DND-41 (cell line): ENCODE results near the gene CCDC116.
A peak's percentile ranks its signal among the peaks of the same experiment; 100 is the strongest.

ENCODE experiments used
- ATAC-seq: fragments of 200-7000 bp; cut with Tn5 transposase; 3 replicates; pipeline ENCODE4 v1.9.1; 2021; ENCODE audit warnings: low read depth; ENCODE audit not compliant: insufficient read depth
- DNase-seq: peaks from one replicate; pipeline ENCODE4 v3.0.0-alpha.2; 2020
- H2AFZ ChIP-seq: 2 replicates; pipeline ENCODE4 v1.6.0; 2012; ENCODE audit warnings: low read depth, low read length
- H3K27ac ChIP-seq: 2 replicates; pipeline ENCODE4 v1.5.1; 2012; ENCODE audit warnings: low read length, inconsistent platforms
- H3K27me3 ChIP-seq: fragments of 200-600 bp; sonication (generic); 2 replicates; pipeline ENCODE4 v1.6.0; 2012; ENCODE audit warnings: low read length, mild to moderate bottlenecking, inconsistent platforms; ENCODE audit not compliant: insufficient read depth, poor library complexity
- H3K36me3 ChIP-seq: 2 replicates; pipeline ENCODE4 v1.5.1; 2012; ENCODE audit warnings: low read length, inconsistent platforms; ENCODE audit not compliant: insufficient read depth
- H3K4me1 ChIP-seq: 2 replicates; pipeline ENCODE4 v1.5.1; 2012; ENCODE audit warnings: mild to moderate bottlenecking, low read length; ENCODE audit not compliant: insufficient read depth
- H3K4me2 ChIP-seq: 2 replicates; pipeline ENCODE4 v1.6.0; 2012; ENCODE audit warnings: mild to moderate bottlenecking, moderate library complexity, low read length, inconsistent platforms; ENCODE audit not compliant: insufficient read depth
- H3K4me3 ChIP-seq, 2 experiments: fragments of 200-600 bp in 1 of 2; shearing (Covaris generic) in 1 of 2; 2 replicates each; pipeline ENCODE4 v1.5.1; 2012 to 2016; ENCODE audit warnings: inconsistent platforms in 2 of 2, low read length in 2 of 2, mild to moderate bottlenecking in 2 of 2, low read depth in 1 of 2, moderate library complexity in 1 of 2
- H3K79me2 ChIP-seq: 2 replicates; pipeline ENCODE4 v1.6.0; 2012; ENCODE audit warnings: low read length, inconsistent platforms; ENCODE audit not compliant: insufficient read depth
- H3K9ac ChIP-seq: 2 replicates; pipeline ENCODE4 v1.6.0; 2012; ENCODE audit warnings: low read depth, mild to moderate bottlenecking, inconsistent platforms, low read length, moderate library complexity
- H3K9me3 ChIP-seq: 2 replicates; pipeline ENCODE4 v1.5.1; 2012; ENCODE audit warnings: low read length, moderate library complexity, mild to moderate bottlenecking, inconsistent platforms; ENCODE audit not compliant: insufficient read depth, severe bottlenecking
- H4K20me1 ChIP-seq: 2 replicates; pipeline ENCODE4 v1.6.0; 2012; ENCODE audit warnings: low read length; ENCODE audit not compliant: insufficient read depth
- CTCF ChIP-seq: IDR thresholded peaks from 2 replicates; pipeline ENCODE4 v1.5.1; 2012; ENCODE audit warnings: borderline replicate concordance, low read length, moderate library complexity, mild to moderate bottlenecking; ENCODE audit not compliant: poor library complexity, severe bottlenecking; ENCODE audit errors: extremely low read depth
- EZH2 ChIP-seq: IDR thresholded peaks from 3 replicates; pipeline ENCODE4 v1.6.1; 2012; ENCODE audit warnings: borderline replicate concordance, low read depth, mild to moderate bottlenecking, moderate library complexity, low read length, inconsistent platforms; ENCODE audit not compliant: severe bottlenecking

The CCDC116 gene

GRCh38 chr22:21661991-21662390 is 29.4 kb downstream of the CCDC116 start:
- peaks cover 30% of the 10 kb centered on the region for H3K4me1 ChIP-seq
- H2AFZ ChIP-seq, result no peak overlapping the region
- TF ChIP-seq CTCF (no peak), EZH2 (no peak)
- H3K36me3 ChIP-seq, result peaks cover 4% of the 10 kb centered on the region; the same call in 1 of the 2 replicates
- ATAC-seq, result no peak
- H3K79me2 ChIP-seq, result peaks cover 21% of the 10 kb centered on the region
- no peaks in the 10 kb centered on the region for H3K27me3 ChIP-seq
- H4K20me1 ChIP-seq, result no peaks in the 10 kb centered on the region
- no peak for DNase-seq
- H3K9ac ChIP-seq, result no peak overlapping the region
- H3K9me3 ChIP-seq, result no peaks in the 10 kb centered on the region
- no peak overlapping the region for H3K4me2 ChIP-seq
- no peak overlapping the region for H3K4me3 ChIP-seq
- no peak overlapping the region for H3K27ac ChIP-seq

DNA sequence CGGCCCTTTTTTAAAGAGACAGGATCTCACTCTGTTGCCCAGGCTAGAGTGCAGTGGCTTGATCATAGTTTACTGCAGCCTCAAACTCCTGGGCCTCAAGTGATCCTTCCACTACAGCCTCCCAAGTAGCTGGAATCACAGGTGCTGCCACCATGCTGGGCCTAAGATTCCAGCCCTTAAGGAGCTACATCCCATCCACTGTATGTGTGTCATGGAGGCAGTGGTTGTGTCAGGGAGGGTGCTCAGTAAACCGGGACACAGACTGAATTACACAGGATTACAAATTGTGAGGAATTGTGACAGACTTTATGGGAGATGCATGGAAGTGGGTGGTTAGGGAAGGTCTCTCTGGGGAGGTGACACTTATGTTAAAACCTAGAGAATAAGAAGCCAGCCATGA is 31.2 kb downstream of the CCDC116 start:
- Histone ChIP-seq H3K27me3 (no peaks in the 10 kb centered on the region), H3K36me3 (peaks cover 4% of the 10 kb centered on the region), H3K4me1 (peaks cover 25% of the 10 kb centered on the region), H3K4me3 (no peak overlapping the region), H3K27ac (no peak overlapping the region), H2AFZ (no peak overlapping the region), H3K79me2 (peaks cover 29% of the 10 kb centered on the region), H4K20me1 (no peaks in the 10 kb centered on the region), H3K4me2 (no peak overlapping the region), H3K9ac (no peak overlapping the region), H3K9me3 (no peaks in the 10 kb centered on the region)
- no peak for DNase-seq
- no peak for ATAC-seq
- TF ChIP-seq EZH2, result no peak
- no peak for TF ChIP-seq CTCF

- H3K79me2 ChIP-seq, result peaks cover 39% of the 10 kb centered on the region
- H3K27me3 ChIP-seq, result no peaks in the 10 kb centered on the region
- DNase-seq (no peak), ATAC-seq (0 out of 3 replicates have a peak, but pooled peaks have one; percentile 2)
- H4K20me1 ChIP-seq, result no peaks in the 10 kb centered on the region
- H3K4me3 ChIP-seq, result peak overlapping the region; percentile 84 to 99; a peak in 3 of 4 replicates
- H3K4me1 ChIP-seq, result peaks cover 25% of the 10 kb centered on the region
- peak overlapping the region; percentile 77 for H3K9ac ChIP-seq
- peak overlapping the region; percentile 72 for H3K4me2 ChIP-seq
- peak overlapping the region; percentile 82 for H3K27ac ChIP-seq
- peaks cover 9% of the 10 kb centered on the region for H3K36me3 ChIP-seq
- TF ChIP-seq EZH2 (no peak), CTCF (no peak)
- H2AFZ ChIP-seq, result peak overlapping the region; percentile 95
- H3K9me3 ChIP-seq, result no peaks in the 10 kb centered on the region
These were observed 32.7 kb downstream of the CCDC116 start for GRCh38 chr22:21665047-21665851.
